Measurements from ENCODE around the gene POFUT2.

Gene POFUT2

DNA sequence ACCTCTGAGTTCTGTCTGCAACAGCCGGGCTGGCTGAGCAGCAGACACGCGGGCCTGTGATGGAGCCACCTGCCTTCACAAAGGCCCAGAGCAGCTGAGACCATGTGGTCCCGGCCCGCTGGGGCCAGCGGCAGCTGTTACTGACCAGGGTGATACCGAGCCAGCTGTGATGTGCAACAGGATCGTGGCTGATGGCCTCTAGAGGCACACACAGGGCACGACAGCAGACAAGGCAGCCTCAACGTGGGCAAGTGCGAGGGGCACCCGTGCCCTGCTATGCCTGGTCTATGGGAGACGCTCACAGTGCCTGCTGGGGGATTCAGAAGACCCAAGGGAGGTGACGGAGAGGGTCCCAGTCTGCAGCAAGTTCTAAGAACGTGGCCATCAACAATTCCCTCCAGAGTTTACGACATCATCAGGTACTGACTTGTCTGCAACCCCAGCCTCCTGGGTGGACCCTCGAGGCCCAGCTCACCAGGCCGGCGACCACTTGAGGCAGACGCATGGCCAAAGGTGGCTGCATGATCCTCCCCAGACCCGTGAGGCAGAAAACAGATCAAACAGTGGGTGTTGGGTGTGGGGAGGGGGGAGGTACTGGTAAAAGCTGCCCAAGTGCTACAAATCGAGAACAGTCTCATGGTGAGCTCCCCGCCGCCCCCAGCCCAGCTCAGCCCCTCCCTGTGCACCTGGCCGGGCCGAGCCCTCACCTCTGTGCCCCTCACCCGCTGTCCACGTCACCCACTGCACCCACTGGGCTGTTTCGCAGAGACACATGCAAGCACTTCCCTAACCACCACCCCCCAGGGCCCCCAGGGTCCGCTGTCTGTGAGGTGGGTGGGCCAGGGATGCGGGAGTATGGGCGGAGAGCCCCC lies 6.0 kb downstream of the POFUT2 start:
- TF ChIP-seq CTCF (IDR thresholded peaks at IDR 0.05; ENCODE audit: insufficient read depth, low read length), result no peak
- no peak overlapping the region for H3K27ac ChIP-seq (replicated peaks)
- no peaks in the 10 kb centered on the region for H3K27me3 ChIP-seq (ENCODE audit: insufficient read depth, poor library complexity, severe bottlenecking)
- H3K4me3 ChIP-seq (replicated peaks; ENCODE audit: insufficient read depth, low read length), result no peak overlapping the region
- DNase-seq (ENCODE audit: low read depth in 1 of 2, low spot score in 1 of 2), result no peak

DNA sequence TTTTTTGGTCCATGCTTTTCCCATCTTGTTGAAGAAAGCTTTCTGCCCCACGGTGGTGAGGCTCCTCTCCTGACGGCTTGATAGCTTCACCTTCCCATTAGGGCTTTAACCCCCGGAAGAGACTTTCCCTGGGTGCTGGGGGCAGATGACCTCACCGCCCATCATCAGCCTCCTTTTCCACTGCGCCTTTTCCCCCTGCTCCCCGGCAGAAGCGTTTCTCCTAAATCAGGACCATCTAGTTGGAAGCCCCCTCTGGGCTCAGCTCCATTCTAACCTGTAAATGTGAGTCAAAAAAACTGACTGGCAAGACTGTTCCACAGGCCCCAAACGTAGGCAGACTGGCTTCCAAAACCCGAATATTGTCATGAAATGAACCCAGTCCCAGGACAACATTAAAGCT lies 6.7 kb downstream of the POFUT2 start:
- TF ChIP-seq POLR2AphosphoS5 (IDR thresholded peaks at IDR 0.05; ENCODE audit: low read depth), result no peak
- no peak for TF ChIP-seq SPI1 (IDR thresholded peaks at IDR 0.05; ENCODE audit: borderline replicate concordance, low read depth)
- no peak for TF ChIP-seq GABPA (IDR thresholded peaks at IDR 0.05; ENCODE audit: low read depth)
- TF ChIP-seq REST (IDR thresholded peaks at IDR 0.05; ENCODE audit: insufficient replicate concordance, low read depth), result no peak
- no peak for TF ChIP-seq CTCF (IDR thresholded peaks at IDR 0.05; ENCODE audit: insufficient read depth, low read length)
- H3K4me3 ChIP-seq (replicated peaks; ENCODE audit: insufficient read depth, low read length), result no peak overlapping the region
- no peaks in the 10 kb centered on the region for H3K27me3 ChIP-seq (ENCODE audit: insufficient read depth, poor library complexity, severe bottlenecking)
- no peak for DNase-seq (ENCODE audit: low read depth in 1 of 2, low spot score in 1 of 2)
- H3K27ac ChIP-seq (replicated peaks), result no peak overlapping the region

DNA sequence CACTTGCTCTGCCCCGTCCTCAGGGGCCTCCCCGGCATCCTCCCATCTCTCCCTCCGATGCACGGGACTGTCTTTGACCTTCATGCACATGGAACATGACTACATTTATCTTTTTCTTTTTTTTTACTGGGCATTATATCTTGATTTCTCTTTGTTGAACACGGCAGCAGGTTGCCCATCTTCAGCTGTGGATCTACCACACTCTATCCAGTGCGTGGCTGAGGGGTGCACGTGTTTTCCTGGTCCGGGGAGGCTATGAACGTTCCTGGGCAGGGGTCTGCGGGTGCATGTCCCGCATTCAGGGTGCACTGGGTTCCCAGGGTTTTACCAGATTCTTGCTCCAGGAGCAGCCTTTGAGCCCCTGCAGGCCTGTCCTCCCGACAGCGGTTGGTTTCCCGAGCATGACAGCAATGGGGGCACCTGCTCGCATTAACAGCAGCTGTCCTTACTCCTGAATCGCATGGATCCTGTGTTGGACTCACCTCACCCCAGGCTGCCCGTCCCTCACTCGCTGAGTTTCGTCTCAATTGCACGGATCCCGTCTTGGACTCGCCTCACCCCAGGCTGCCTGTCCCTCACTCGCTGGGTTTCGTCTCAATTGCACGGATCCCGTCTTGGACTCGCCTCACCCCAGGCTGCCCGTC lies 7.4 kb downstream of the POFUT2 start:
- Histone ChIP-seq H3K27ac (replicated peaks) (no peak overlapping the region), H3K27me3 (ENCODE audit: insufficient read depth, poor library complexity, severe bottlenecking) (no peaks in the 10 kb centered on the region), H3K4me3 (replicated peaks; ENCODE audit: insufficient read depth, low read length) (no peak overlapping the region)
- TF ChIP-seq REST (IDR thresholded peaks at IDR 0.05; ENCODE audit: insufficient replicate concordance, low read depth) (no peak), POLR2AphosphoS5 (IDR thresholded peaks at IDR 0.05; ENCODE audit: low read depth) (no peak), GABPA (IDR thresholded peaks at IDR 0.05; ENCODE audit: low read depth) (no peak), CTCF (IDR thresholded peaks at IDR 0.05; ENCODE audit: insufficient read depth, low read length) (no peak), SPI1 (IDR thresholded peaks at IDR 0.05; ENCODE audit: borderline replicate concordance, low read depth) (no peak)
- no peak for DNase-seq (ENCODE audit: low read depth in 1 of 2, low spot score in 1 of 2)
